ENCODE results near the gene PTPRE. TPM values are rescaled to one million over a fixed set of nuclear protein-coding genes. Genes with fewer than 3 reads are reported as not detected.

Gene PTPRE
- total and polyA plus RNA-seq, 2 of the 4 experiments (the other 2 are of a cell fraction) = 0.34 to 0.54 TPM

- no peak overlapping the region for H3K27ac ChIP-seq (ENCODE audit: insufficient read depth, low read length)
- POLR2A ChIA-PET (ENCODE audit: unreplicated experiment) = no interaction called here
- H3K4me1 ChIP-seq (ENCODE audit: control insufficient read depth, insufficient read depth, low read length) = no peaks in the 10 kb centered on the region
- intact Hi-C loops (cut with micrococcal nuclease) (no loop called here), dilution Hi-C loops (cut with HindIII; ENCODE audit: low sequenced_read_pairs, unreplicated experiment) (no loop called here), in situ Hi-C loops (cut with MboI; ENCODE audit: low sequenced_read_pairs) (no loop called here)
- no peak overlapping the region for H2BK5ac ChIP-seq (ENCODE audit: low read depth, low read length, poor library complexity, severe bottlenecking)
- H2AFZ ChIP-seq (replicated peaks; ENCODE audit: low read length, poor library complexity) = no peak overlapping the region
- no peak overlapping the region for H3K23ac ChIP-seq (ENCODE audit: low read depth, low read length)
- no peak overlapping the region for H2AK9ac ChIP-seq (replicated peaks; ENCODE audit: low read depth, low read length, poor library complexity)
- H4K8ac ChIP-seq (ENCODE audit: low read depth in 2 of 2, low read length in 2 of 2) = no peak overlapping the region
- H3K9me1 ChIP-seq (ENCODE audit: insufficient read depth, low read length) = no peaks in the 10 kb centered on the region
- DNase-seq (no peak), ATAC-seq (ENCODE audit: low read depth) (no peak)
- CTCF ChIA-PET = no interaction called here
- no peak overlapping the region for H3K56ac ChIP-seq (ENCODE audit: extremely low read depth, insufficient read depth, low read length)
- no peak overlapping the region for H4K5ac ChIP-seq (ENCODE audit: low read depth, low read length)
- BruUV-seq (replicated peaks) = no TSS peak
- H3K27me3 ChIP-seq (ENCODE audit: control insufficient read depth, insufficient read depth, low read length) = no peaks in the 10 kb centered on the region
- TF ChIP-seq RAD21 (IDR thresholded peaks at IDR 0.05; ENCODE audit: low read length) (no peak), CEBPB (IDR thresholded peaks at IDR 0.05; ENCODE audit: low read depth, low read length) (no peak), RFX5 (IDR thresholded peaks at IDR 0.05; ENCODE audit: low read depth, low read length) (no peak), ELK1 (IDR thresholded peaks at IDR 0.05; ENCODE audit: borderline replicate concordance, low read depth, low read length) (no peak), USF2 (IDR thresholded peaks at IDR 0.05; ENCODE audit: low read depth, low read length) (no peak)
- H2AK5ac ChIP-seq (ENCODE audit: low read depth, low read length) = no peak overlapping the region
- H2BK120ac ChIP-seq (ENCODE audit: low read depth, low read length) = no peak overlapping the region
- no peak overlapping the region for H3K18ac ChIP-seq (ENCODE audit: low read depth, low read length)
- no peaks in the 10 kb centered on the region for H3K9me3 ChIP-seq (ENCODE audit: control insufficient read depth, insufficient read depth, low read length)
- no peak overlapping the region for H3K4me2 ChIP-seq (ENCODE audit: low read depth, low read length)
- no peak overlapping the region for H2BK20ac ChIP-seq (ENCODE audit: low read depth, low read length)
- H2BK15ac ChIP-seq (ENCODE audit: low read depth, low read length) = no peak overlapping the region
- no peaks in the 10 kb centered on the region for H3K79me1 ChIP-seq (ENCODE audit: low read depth in 1 of 2, low read length in 2 of 2)
- H3K36me3 ChIP-seq (ENCODE audit: control insufficient read depth, insufficient read depth, low read length) = no peaks in the 10 kb centered on the region
- H4K20me1 ChIP-seq (ENCODE audit: insufficient read depth, low read length) = no peaks in the 10 kb centered on the region
- no peak overlapping the region for H3K14ac ChIP-seq (replicated peaks; ENCODE audit: low read depth, low read length)
- no peak overlapping the region for H4K91ac ChIP-seq (ENCODE audit: insufficient read depth, low read depth, low read length)
- H3K4ac ChIP-seq (ENCODE audit: low read depth, low read length) = no peak overlapping the region
- H3K4me3 ChIP-seq (ENCODE audit: insufficient read depth, low read depth, low read length) = no peak overlapping the region
- no peak overlapping the region for H3K9ac ChIP-seq (ENCODE audit: low read depth, low read length)
Observed at GRCh38 chr10:127963136-127963535, 56.2 kb downstream of the PTPRE start.
